ENCODE measurements around the gene NUSAP1.

- no peak for TF ChIP-seq CTCF (IDR thresholded peaks at IDR 0.05)
- no peak for TF ChIP-seq POLR2A (IDR thresholded peaks at IDR 0.05)
- no peak for TF ChIP-seq EP300 (IDR thresholded peaks at IDR 0.05)
These were observed 14.6 kb downstream of the NUSAP1 start for GRCh38 chr15:41347236-41347635.

Data from gastroesophageal sphincter (tissue), 3 donors.